ENCODE measurements around the gene TUT4.

DNA sequence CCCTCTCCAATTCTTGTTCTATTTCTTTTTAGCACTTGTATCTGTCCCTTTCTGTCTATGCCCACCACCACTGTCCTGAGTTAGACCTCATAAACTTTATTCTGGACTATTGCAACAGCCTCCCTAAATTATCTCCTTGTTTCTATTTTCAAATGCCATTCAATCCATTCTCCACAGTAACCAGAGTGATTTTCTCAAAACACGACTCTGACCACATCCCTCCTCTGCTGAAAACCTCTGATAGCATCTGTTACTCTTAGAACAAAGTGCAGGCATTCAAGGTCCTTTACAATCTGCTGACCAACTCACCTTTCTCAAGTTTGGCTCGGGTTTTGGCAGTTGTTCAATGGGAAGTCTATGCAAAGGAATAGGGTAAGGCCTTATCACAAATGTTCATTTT is 26.5 kb upstream of the TUT4 start:
- TF ChIP-seq, protein P1, sequence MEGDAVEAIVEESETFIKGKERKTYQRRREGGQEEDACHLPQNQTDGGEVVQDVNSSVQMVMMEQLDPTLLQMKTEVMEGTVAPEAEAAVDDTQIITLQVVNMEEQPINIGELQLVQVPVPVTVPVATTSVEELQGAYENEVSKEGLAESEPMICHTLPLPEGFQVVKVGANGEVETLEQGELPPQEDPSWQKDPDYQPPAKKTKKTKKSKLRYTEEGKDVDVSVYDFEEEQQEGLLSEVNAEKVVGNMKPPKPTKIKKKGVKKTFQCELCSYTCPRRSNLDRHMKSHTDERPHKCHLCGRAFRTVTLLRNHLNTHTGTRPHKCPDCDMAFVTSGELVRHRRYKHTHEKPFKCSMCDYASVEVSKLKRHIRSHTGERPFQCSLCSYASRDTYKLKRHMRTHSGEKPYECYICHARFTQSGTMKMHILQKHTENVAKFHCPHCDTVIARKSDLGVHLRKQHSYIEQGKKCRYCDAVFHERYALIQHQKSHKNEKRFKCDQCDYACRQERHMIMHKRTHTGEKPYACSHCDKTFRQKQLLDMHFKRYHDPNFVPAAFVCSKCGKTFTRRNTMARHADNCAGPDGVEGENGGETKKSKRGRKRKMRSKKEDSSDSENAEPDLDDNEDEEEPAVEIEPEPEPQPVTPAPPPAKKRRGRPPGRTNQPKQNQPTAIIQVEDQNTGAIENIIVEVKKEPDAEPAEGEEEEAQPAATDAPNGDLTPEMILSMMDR (IDR thresholded peaks at IDR 0.05; ENCODE audit: low read length): no peak
- TF ChIP-seq EZH2phosphoT487 (IDR thresholded peaks at IDR 0.05; ENCODE audit: low read length) (no peak), EZH2 (optimal IDR thresholded peaks at IDR 0.05; ENCODE audit: low read depth, low read length) (no peak)
